CD4-positive, alpha-beta T cell treated with Interleukin-15 for 1 hour (primary cell): ENCODE measurements around the gene PGPEP1.
A peak's percentile ranks its signal among the peaks of the same experiment; 100 is the strongest.

Experiments used
- DNase-seq: peaks from one replicate; pipeline ENCODE4 v3.0.0-alpha.2; 2020

PGPEP1 gene

GRCh38 chr19:18340190-18340989 lies at the start of gene PGPEP1:
PGPEP1 (plus strand) TSS chr19:18340598; CDS start chr19:18340682, 84 bp downstream.
- DNase-seq = peak; percentile 44

GRCh38 chr19:18291019-18291524 lies 49.3 kb upstream of the PGPEP1 start:
- DNase-seq = no peak

- DNase-seq = peak; percentile 92
Measured at GRCh38 chr19:18291590-18292461, 48.6 kb upstream of the PGPEP1 start.

GRCh38 chr19:18292462-18292809 lies 48.0 kb upstream of the PGPEP1 start:
- no peak for DNase-seq

- DNase-seq = peak; percentile 71
Measured at GRCh38 chr19:18292810-18293641, 47.4 kb upstream of the PGPEP1 start.

- no peak for DNase-seq
Measured at GRCh38 chr19:18293642-18294466, 46.5 kb upstream of the PGPEP1 start.

GRCh38 chr19:18294467-18294864 lies 45.9 kb upstream of the PGPEP1 start:
- DNase-seq = peak; percentile 96

GRCh38 chr19:18295034-18295451 lies 45.4 kb upstream of the PGPEP1 start:
- DNase-seq = no peak

- DNase-seq = no peak
Measured at GRCh38 chr19:18297308-18297707, 43.1 kb upstream of the PGPEP1 start.

GRCh38 chr19:18298601-18299000 lies 41.8 kb upstream of the PGPEP1 start:
- no peak for DNase-seq

- DNase-seq = no peak
Measured at GRCh38 chr19:18299654-18300053, 40.7 kb upstream of the PGPEP1 start.

- DNase-seq = peak; percentile 52
Measured at GRCh38 chr19:18300930-18301717, 39.3 kb upstream of the PGPEP1 start.

GRCh38 chr19:18301718-18302111 lies 38.7 kb upstream of the PGPEP1 start:
- no peak for DNase-seq

GRCh38 chr19:18304208-18304457 lies 36.3 kb upstream of the PGPEP1 start:
- peak; percentile 39 for DNase-seq

GRCh38 chr19:18304458-18305310 lies 35.7 kb upstream of the PGPEP1 start:
- DNase-seq = peak; percentile 89

- DNase-seq = no peak
Measured at GRCh38 chr19:18306209-18306887, 34.0 kb upstream of the PGPEP1 start.

- DNase-seq = no peak
Measured at GRCh38 chr19:18306888-18307260, 33.5 kb upstream of the PGPEP1 start.

- peak; percentile 54 for DNase-seq
Measured at GRCh38 chr19:18307271-18307681, 33.1 kb upstream of the PGPEP1 start.

GRCh38 chr19:18308051-18308947 lies 32.1 kb upstream of the PGPEP1 start:
- no peak for DNase-seq
